Fibroblast of lung (primary cell): ENCODE results near the gene DPP7.

ENCODE experiments used
- EZH2 ChIP-seq: IDR thresholded peaks from 2 replicates; pipeline ENCODE4 v1.5.1; 2012; ENCODE audit warnings: low read length, control low read depth, mild to moderate bottlenecking; ENCODE audit errors: missing control alignments
- TF ChIP-seq, protein P1 (sequence below), 2 donors: IDR thresholded peaks in 1 of 2; conservative IDR thresholded peaks in 1 of 2; 1 replicate in 1 of 2; 2 replicates in 1 of 2; pipeline ENCODE4 v1.5.1; 2011 to 2012; ENCODE audit warnings: low read length in 2 of 2, control low read depth in 1 of 2, inconsistent platforms in 1 of 2, low read depth in 1 of 2, mild to moderate bottlenecking in 1 of 2

DNA sequence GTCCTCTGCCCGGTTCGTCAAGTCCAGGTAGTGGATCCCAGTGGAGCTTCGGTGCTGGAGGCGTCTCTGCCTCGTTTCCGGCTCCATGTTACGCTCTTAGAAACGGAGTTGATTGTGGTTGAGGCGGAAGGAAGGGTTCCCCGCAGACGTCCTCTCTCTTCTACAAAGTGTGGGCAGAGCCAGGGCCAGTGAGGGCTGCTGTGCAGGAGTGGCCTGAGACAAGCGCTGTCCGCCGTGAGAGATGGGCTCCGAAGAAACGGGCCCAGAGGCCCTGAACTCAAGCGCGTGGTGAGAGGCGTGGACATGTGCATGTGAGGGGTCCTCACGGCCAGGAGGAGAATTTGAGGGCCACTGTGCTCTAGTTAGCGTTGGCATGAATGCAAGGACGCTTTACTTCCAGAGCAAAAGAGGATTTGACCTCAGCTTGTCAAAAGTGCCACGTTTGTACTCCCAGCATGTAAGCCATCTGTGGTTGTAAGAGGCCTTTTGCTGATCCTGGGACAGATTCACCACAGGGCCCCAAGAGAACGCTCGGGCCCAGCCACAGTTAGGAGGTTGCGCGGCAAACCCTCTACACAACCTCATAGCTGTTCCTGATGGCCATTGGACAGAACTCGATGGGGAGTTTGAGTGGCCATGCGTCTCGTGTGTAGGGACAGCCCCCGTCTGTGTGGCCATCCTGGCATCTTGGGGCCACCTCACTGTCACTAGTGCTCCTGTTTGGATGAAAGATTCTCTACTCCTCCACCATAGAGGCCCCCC, 17.6 kb downstream of the DPP7 start:
- TF ChIP-seq, protein P1, sequence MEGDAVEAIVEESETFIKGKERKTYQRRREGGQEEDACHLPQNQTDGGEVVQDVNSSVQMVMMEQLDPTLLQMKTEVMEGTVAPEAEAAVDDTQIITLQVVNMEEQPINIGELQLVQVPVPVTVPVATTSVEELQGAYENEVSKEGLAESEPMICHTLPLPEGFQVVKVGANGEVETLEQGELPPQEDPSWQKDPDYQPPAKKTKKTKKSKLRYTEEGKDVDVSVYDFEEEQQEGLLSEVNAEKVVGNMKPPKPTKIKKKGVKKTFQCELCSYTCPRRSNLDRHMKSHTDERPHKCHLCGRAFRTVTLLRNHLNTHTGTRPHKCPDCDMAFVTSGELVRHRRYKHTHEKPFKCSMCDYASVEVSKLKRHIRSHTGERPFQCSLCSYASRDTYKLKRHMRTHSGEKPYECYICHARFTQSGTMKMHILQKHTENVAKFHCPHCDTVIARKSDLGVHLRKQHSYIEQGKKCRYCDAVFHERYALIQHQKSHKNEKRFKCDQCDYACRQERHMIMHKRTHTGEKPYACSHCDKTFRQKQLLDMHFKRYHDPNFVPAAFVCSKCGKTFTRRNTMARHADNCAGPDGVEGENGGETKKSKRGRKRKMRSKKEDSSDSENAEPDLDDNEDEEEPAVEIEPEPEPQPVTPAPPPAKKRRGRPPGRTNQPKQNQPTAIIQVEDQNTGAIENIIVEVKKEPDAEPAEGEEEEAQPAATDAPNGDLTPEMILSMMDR (conservative IDR thresholded peaks at IDR 0.05 in 1 of 2, IDR thresholded peaks at IDR 0.05 in 1 of 2; ENCODE audit: low read depth in 1 of 2, low read length in 2 of 2), result no peak
- TF ChIP-seq EZH2, result no peak
